Measurements from ENCODE around the gene PNLIPRP2.

Gene PNLIPRP2

DNA sequence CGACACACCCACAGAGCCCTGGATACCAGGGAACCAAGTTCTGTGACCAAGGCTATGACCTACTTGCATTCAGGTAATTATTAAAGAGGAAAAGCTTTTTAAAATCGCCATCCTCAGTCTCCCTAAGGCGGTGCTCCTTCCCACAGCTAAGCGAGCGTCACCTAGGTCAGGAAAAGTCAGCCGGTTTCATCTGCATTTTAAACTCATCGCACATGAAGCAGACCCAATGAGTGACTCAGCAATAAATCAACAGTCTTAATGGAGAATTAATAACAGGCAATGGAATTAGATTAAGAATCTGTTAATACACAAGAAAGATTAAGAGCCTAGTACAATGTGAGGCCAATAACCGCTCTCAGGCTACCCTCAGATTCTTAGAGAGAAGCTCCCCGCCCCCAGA is 62.4 kb downstream of the PNLIPRP2 start:
- no peak for TF ChIP-seq EZH2phosphoT487 (conservative IDR thresholded peaks at IDR 0.05; ENCODE audit: low read length)
- TF ChIP-seq, protein P1, sequence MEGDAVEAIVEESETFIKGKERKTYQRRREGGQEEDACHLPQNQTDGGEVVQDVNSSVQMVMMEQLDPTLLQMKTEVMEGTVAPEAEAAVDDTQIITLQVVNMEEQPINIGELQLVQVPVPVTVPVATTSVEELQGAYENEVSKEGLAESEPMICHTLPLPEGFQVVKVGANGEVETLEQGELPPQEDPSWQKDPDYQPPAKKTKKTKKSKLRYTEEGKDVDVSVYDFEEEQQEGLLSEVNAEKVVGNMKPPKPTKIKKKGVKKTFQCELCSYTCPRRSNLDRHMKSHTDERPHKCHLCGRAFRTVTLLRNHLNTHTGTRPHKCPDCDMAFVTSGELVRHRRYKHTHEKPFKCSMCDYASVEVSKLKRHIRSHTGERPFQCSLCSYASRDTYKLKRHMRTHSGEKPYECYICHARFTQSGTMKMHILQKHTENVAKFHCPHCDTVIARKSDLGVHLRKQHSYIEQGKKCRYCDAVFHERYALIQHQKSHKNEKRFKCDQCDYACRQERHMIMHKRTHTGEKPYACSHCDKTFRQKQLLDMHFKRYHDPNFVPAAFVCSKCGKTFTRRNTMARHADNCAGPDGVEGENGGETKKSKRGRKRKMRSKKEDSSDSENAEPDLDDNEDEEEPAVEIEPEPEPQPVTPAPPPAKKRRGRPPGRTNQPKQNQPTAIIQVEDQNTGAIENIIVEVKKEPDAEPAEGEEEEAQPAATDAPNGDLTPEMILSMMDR (IDR thresholded peaks at IDR 0.05; ENCODE audit: insufficient read depth, low read length, poor library complexity, severe bottlenecking), result no peak
- no peaks in the 10 kb centered on the region for H4K20me1 ChIP-seq (ENCODE audit: low read depth, low read length)

DNA sequence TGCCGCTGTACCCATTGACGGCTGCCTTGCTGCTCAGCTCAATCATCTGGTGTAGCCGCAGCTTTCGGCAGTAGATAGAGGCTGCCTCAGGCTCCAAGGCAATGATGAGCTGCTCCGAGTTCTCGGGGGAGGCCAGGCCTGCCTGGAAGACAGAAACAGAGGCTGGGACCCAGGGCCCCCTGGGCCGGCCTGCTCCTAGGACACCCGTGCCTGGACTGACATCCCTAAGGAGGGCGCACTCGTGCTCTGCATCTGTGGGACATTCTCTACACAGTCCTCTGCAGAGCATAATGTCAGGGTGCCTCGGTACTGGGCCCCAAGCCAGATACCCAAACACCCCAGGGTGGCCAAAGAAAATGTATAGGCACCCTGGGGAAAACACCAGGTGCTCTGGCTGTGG is 63.1 kb downstream of the PNLIPRP2 start:
- Histone ChIP-seq H3K9ac (ENCODE audit: low read length) (no peak overlapping the region), H3K27me3 (ENCODE audit: low read length) (no peaks in the 10 kb centered on the region), H3K9me2 (replicated peaks; ENCODE audit: insufficient read depth, low read length) (no peaks in the 10 kb centered on the region), H2AFZ (ENCODE audit: low read depth, low read length, severe bottlenecking) (no peak overlapping the region), H3F3A (ENCODE audit: insufficient read depth) (no peaks in the 10 kb centered on the region), H3K27ac (ENCODE audit: low read depth, low read length) (no peak overlapping the region), H4K20me1 (ENCODE audit: low read depth, low read length) (no peaks in the 10 kb centered on the region), H3K4me2 (ENCODE audit: low read depth, low read length, poor library complexity, severe bottlenecking) (no peak overlapping the region), H3K79me2 (ENCODE audit: insufficient read depth, low read length) (no peaks in the 10 kb centered on the region), H3K4me3 (ENCODE audit: insufficient read depth, low read length, poor library complexity, severe bottlenecking) (no peak overlapping the region), H3K36me3 (ENCODE audit: low read length) (no peaks in the 10 kb centered on the region), H3K9me3 (ENCODE audit: insufficient read depth, low read length) (no peaks in the 10 kb centered on the region)
- no peak for TF ChIP-seq EZH2phosphoT487 (conservative IDR thresholded peaks at IDR 0.05; ENCODE audit: low read length)
- TF ChIP-seq, protein P1 (IDR thresholded peaks at IDR 0.05; ENCODE audit: insufficient read depth, low read length, poor library complexity, severe bottlenecking), result no peak

More for the DNA sequence above, 62.4 kb downstream of the PNLIPRP2 start:
- Histone ChIP-seq H3K9ac (ENCODE audit: low read length) (no peak overlapping the region), H3F3A (ENCODE audit: insufficient read depth) (no peaks in the 10 kb centered on the region), H3K36me3 (ENCODE audit: low read length) (no peaks in the 10 kb centered on the region), H3K79me2 (ENCODE audit: insufficient read depth, low read length) (no peaks in the 10 kb centered on the region), H3K9me3 (ENCODE audit: insufficient read depth, low read length) (no peaks in the 10 kb centered on the region), H3K27ac (ENCODE audit: low read depth, low read length) (no peak overlapping the region), H3K27me3 (ENCODE audit: low read length) (no peaks in the 10 kb centered on the region), H2AFZ (ENCODE audit: low read depth, low read length, severe bottlenecking) (no peak overlapping the region), H3K4me2 (ENCODE audit: low read depth, low read length, poor library complexity, severe bottlenecking) (no peak overlapping the region), H3K9me2 (replicated peaks; ENCODE audit: insufficient read depth, low read length) (no peaks in the 10 kb centered on the region), H3K4me3 (ENCODE audit: insufficient read depth, low read length, poor library complexity, severe bottlenecking) (no peak overlapping the region)

DNA sequence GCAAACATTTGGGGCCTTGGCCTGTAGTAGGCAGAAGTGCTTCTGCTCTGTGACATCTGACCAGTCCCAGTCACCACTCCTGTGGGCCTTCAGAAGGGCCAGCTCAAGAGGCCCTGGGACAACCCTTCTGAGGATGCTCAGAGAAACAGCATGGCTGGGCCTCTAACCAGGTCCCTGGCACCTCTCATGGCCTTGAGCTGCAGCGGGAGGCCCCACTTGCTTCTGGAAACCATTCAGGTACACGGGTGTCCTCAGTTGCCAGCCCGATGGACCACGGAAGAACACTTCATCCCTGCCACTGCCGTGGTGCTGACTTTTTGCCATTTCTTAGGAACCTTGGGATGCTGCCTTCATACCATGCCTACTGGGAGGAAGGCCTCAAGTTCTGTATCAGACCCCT is 64.0 kb downstream of the PNLIPRP2 start:
- Histone ChIP-seq H3F3A (ENCODE audit: insufficient read depth) (no peaks in the 10 kb centered on the region), H3K4me3 (ENCODE audit: insufficient read depth, low read length, poor library complexity, severe bottlenecking) (no peak overlapping the region), H4K20me1 (ENCODE audit: low read depth, low read length) (no peaks in the 10 kb centered on the region), H3K4me2 (ENCODE audit: low read depth, low read length, poor library complexity, severe bottlenecking) (no peak overlapping the region), H3K36me3 (ENCODE audit: low read length) (no peaks in the 10 kb centered on the region), H3K27me3 (ENCODE audit: low read length) (no peaks in the 10 kb centered on the region), H3K9me2 (replicated peaks; ENCODE audit: insufficient read depth, low read length) (no peaks in the 10 kb centered on the region), H3K27ac (ENCODE audit: low read depth, low read length) (no peak overlapping the region), H2AFZ (ENCODE audit: low read depth, low read length, severe bottlenecking) (no peak overlapping the region), H3K79me2 (ENCODE audit: insufficient read depth, low read length) (no peaks in the 10 kb centered on the region), H3K9me3 (ENCODE audit: insufficient read depth, low read length) (no peaks in the 10 kb centered on the region), H3K9ac (ENCODE audit: low read length) (no peak overlapping the region)
- TF ChIP-seq, protein P1 (IDR thresholded peaks at IDR 0.05; ENCODE audit: insufficient read depth, low read length, poor library complexity, severe bottlenecking), result no peak
- TF ChIP-seq EZH2phosphoT487 (conservative IDR thresholded peaks at IDR 0.05; ENCODE audit: low read length), result no peak
